GM12892 (cell line): ENCODE measurements around the gene PTAFR. TPM values are rescaled to one million over a fixed set of nuclear protein-coding genes. Genes with fewer than 3 reads are reported as not detected.

Source experiments
- DNase-seq: peaks from one replicate; pipeline ENCODE4 v3.0.0; 2011; ENCODE audit not compliant: insufficient read length
- FAIRE-seq: peaks from 2 replicates; lab custom pipeline; 2011; peaks lifted over from hg19 to GRCh38; lab: Jason Lieb, UNC
- POLR2A ChIP-seq: IDR thresholded peaks from 2 replicates; pipeline ENCODE4 v1.6.1; 2011; ENCODE audit warnings: low read depth, low read length, control low read depth
- POLR2AphosphoS5 ChIP-seq: IDR thresholded peaks from 2 replicates; pipeline ENCODE4 v1.6.1; 2011; ENCODE audit warnings: low read depth, low read length, control low read depth
- TAF1 ChIP-seq: IDR thresholded peaks from 2 replicates; pipeline ENCODE4 v1.6.1; 2011; ENCODE audit warnings: low read depth, mild to moderate bottlenecking, control low read depth, low read length, borderline replicate concordance
- polyA plus RNA-seq: library from polyadenylated mRNA; unstranded; fragments of >200 nt; gene quantifications from one replicate; pipeline ENCODE4 v1.2.1, GENCODE V29; 2012; ENCODE audit warnings: missing spikeins, inconsistent platforms; ENCODE audit not compliant: missing spikeins

The PTAFR gene
- polyA plus RNA-seq, result 11.6 TPM

- peak; percentile 78 for FAIRE-seq
- TF ChIP-seq POLR2AphosphoS5, result peak; percentile 53
- peak; percentile 72; the same call in 1 of the 2 replicates for TF ChIP-seq POLR2A
- TF ChIP-seq TAF1, result peak; percentile 67; the same call in 1 of the 2 replicates
- peak; percentile 45 for DNase-seq
These were observed at the start of gene PTAFR for GRCh38 chr1:28176492-28177470. PTAFR (minus strand) TSS chr1:28176690; CDS start chr1:28151021, 25,669 bp downstream.

- TF ChIP-seq POLR2AphosphoS5, result no peak
- FAIRE-seq (no peak), DNase-seq (no peak)
These were observed 36.8 kb upstream of the PTAFR start for GRCh38 chr1:28213315-28213714.

- no peak for FAIRE-seq
- TF ChIP-seq TAF1 (no peak), POLR2A (no peak), POLR2AphosphoS5 (no peak)
- DNase-seq, result no peak
These were observed 33.2 kb upstream of the PTAFR start for GRCh38 chr1:28209700-28210099.

GRCh38 chr1:28208818-28209441 is 32.4 kb upstream of the PTAFR start:
- peak; percentile 89 for FAIRE-seq
- DNase-seq, result no peak
- TF ChIP-seq POLR2AphosphoS5 (no peak), TAF1 (no peak), POLR2A (no peak)

GRCh38 chr1:28205243-28205642 is 28.8 kb upstream of the PTAFR start:
- TF ChIP-seq TAF1, result no peak
- TF ChIP-seq POLR2A, result no peak
- TF ChIP-seq POLR2AphosphoS5, result no peak
- FAIRE-seq (no peak), DNase-seq (no peak)

- no peak for DNase-seq
These were observed 23.9 kb upstream of the PTAFR start for GRCh38 chr1:28200234-28200873.

GRCh38 chr1:28199328-28200233 is 23.1 kb upstream of the PTAFR start:
- TF ChIP-seq POLR2AphosphoS5 (no peak; the same call in 1 of the 2 replicates), POLR2A (peak; percentile 38; the same call in 1 of the 2 replicates)
- FAIRE-seq (peak; percentile 91), DNase-seq (peak; percentile 63)

More at GRCh38 chr1:28200234-28200873, 23.9 kb upstream of the PTAFR start:
- no peak for TF ChIP-seq TAF1
- TF ChIP-seq POLR2AphosphoS5, result no peak
- no peak for TF ChIP-seq POLR2A
- no peak for FAIRE-seq

GRCh38 chr1:28197682-28198415 is 21.4 kb upstream of the PTAFR start:
- FAIRE-seq (no peak), DNase-seq (no peak)

GRCh38 chr1:28196330-28196729 is 19.8 kb upstream of the PTAFR start:
- no peak for FAIRE-seq
- no peak for DNase-seq
- TF ChIP-seq TAF1, result no peak
- no peak for TF ChIP-seq POLR2A
- no peak for TF ChIP-seq POLR2AphosphoS5

More at GRCh38 chr1:28197682-28198415, 21.4 kb upstream of the PTAFR start:
- TF ChIP-seq POLR2AphosphoS5 (no peak), TAF1 (no peak), POLR2A (no peak)

- TF ChIP-seq POLR2A (no peak), POLR2AphosphoS5 (no peak), TAF1 (no peak)
- DNase-seq (no peak), FAIRE-seq (no peak)
These were observed 19.3 kb upstream of the PTAFR start for GRCh38 chr1:28195780-28196179.
